ENCODE measurements around the gene IRS1.

DNA sequence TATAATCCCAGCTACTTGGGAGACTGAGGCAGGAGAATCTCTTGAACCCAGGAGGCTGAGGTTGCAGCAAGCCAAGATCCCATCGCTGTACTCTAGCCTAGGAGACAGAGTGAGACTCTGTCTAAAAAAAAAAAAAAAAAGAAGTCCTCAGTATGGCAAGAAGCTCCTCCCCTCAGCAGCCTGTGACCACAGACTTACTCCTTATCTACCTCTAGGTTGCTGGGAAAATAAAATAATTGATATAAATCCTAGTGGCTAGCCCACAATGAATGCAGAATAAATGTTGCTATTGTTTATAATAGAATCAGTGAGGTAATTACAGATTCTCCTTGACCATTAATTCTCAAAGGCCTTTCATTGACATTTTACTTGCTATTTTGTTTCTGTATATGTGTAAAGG, 70.6 kb downstream of the IRS1 start:
- TF ChIP-seq, protein P1, sequence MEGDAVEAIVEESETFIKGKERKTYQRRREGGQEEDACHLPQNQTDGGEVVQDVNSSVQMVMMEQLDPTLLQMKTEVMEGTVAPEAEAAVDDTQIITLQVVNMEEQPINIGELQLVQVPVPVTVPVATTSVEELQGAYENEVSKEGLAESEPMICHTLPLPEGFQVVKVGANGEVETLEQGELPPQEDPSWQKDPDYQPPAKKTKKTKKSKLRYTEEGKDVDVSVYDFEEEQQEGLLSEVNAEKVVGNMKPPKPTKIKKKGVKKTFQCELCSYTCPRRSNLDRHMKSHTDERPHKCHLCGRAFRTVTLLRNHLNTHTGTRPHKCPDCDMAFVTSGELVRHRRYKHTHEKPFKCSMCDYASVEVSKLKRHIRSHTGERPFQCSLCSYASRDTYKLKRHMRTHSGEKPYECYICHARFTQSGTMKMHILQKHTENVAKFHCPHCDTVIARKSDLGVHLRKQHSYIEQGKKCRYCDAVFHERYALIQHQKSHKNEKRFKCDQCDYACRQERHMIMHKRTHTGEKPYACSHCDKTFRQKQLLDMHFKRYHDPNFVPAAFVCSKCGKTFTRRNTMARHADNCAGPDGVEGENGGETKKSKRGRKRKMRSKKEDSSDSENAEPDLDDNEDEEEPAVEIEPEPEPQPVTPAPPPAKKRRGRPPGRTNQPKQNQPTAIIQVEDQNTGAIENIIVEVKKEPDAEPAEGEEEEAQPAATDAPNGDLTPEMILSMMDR (optimal IDR thresholded peaks at IDR 0.05 in 1 of 3, IDR thresholded peaks at IDR 0.05 in 1 of 3, conservative IDR thresholded peaks at IDR 0.05 in 1 of 3; ENCODE audit: extremely low read depth in 1 of 3, insufficient read depth in 2 of 3, low read length in 3 of 3), result no peak
- TF ChIP-seq EZH2 (IDR thresholded peaks at IDR 0.05; ENCODE audit: low read length), result no peak

All from keratinocyte (primary cell).